D721Med (cell line): ENCODE results near the gene PTMS.

Source experiments
- DNase-seq: peaks from one replicate; pipeline ENCODE4 v3.0.0; 2011; ENCODE audit warnings: low spot score; ENCODE audit not compliant: insufficient read length
- FAIRE-seq: peaks from 2 replicates; lab custom pipeline; 2011; peaks lifted over from hg19 to GRCh38; lab: Jason Lieb, UNC
- TF ChIP-seq, protein P1 (sequence below): IDR thresholded peaks from 2 replicates; pipeline ENCODE4 v1.5.1; 2012; ENCODE audit warnings: mild to moderate bottlenecking, control low read depth; ENCODE audit not compliant: insufficient read depth; ENCODE audit errors: missing control alignments

Gene PTMS

GRCh38 chr12:6819106-6820030 lies 53.2 kb downstream of the PTMS start:
- TF ChIP-seq, protein P1, sequence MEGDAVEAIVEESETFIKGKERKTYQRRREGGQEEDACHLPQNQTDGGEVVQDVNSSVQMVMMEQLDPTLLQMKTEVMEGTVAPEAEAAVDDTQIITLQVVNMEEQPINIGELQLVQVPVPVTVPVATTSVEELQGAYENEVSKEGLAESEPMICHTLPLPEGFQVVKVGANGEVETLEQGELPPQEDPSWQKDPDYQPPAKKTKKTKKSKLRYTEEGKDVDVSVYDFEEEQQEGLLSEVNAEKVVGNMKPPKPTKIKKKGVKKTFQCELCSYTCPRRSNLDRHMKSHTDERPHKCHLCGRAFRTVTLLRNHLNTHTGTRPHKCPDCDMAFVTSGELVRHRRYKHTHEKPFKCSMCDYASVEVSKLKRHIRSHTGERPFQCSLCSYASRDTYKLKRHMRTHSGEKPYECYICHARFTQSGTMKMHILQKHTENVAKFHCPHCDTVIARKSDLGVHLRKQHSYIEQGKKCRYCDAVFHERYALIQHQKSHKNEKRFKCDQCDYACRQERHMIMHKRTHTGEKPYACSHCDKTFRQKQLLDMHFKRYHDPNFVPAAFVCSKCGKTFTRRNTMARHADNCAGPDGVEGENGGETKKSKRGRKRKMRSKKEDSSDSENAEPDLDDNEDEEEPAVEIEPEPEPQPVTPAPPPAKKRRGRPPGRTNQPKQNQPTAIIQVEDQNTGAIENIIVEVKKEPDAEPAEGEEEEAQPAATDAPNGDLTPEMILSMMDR, result no peak
- FAIRE-seq, result no peak
- DNase-seq, result no peak

- TF ChIP-seq, protein P1, result no peak
- no peak for FAIRE-seq
- no peak for DNase-seq
These were observed 54.0 kb downstream of the PTMS start for GRCh38 chr12:6820166-6820565.
